DMS53 (cell line): ENCODE results near the gene TYK2.
"Not testable (repeated sequence)": the region's sequence is repeated elsewhere in the genome, so short reads cannot be mapped to it uniquely, and the experiment has no call there.

ENCODE experiments used
- DNase-seq: peaks from one replicate; lab custom pipeline; 2025; lab: John Stamatoyannopoulos, UW

TYK2 gene

DNA sequence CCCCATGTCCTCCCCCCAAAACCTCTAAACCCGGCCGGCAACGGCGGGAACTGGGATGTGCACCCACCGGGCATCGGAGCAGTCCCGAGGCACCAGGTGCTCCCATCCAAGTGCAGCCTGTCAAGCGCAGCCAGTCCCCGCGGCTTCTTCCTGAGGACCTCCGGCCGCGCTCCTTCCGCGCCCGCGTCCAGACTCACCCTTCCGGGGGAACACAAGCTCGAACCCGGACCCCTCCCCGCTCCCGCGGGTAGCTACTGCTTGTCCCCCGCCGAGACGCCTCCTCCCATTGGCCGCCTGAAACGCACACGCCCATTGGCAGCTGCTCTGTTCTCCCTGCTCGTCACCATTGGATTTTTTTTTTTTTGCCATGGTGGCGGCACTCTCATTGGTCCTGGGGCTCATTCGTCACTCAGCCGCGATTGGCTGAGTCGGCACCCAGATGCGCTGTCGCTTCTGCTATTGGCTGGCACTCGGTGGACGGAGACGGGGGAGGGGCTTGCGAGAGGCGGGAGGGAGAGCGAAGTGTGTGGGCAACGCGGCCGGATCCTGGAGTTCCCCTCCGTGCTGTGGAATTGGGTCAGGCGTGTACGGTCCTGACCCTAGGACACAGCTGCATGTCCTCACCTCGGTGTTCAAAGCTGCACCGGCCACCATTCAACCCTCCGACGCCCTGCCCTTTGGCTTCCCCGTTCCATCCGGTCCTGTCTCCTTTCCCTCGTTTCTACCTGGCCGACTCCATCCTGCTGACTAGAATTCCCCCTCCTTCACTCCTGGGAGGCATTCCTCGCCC is at the start of gene TYK2:
TYK2 (minus strand) TSS at position 260 of the 790 bp plus-strand sequence. CDS start 2,166 bp downstream, outside the sequence.
- DNase-seq = peak; percentile 98

DNA sequence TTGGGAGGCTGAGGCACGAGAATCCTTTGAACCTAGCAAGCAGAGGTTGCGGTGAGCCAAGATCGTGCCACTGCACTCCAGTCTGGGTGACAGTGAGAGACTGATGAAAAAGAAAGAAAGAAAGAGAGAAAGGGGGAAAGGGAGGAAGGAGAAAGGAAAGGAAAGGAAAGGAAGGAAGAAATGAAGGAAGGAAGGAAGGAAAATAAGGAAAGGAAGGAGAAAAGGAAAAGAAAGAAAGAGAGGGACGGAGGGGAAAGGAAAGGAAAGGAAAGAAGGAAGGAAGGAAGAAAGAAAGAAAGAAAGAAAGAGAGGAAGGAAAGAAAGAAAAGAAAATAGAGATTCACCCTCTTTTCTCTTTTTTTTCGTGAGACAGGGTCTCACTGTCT is 48.6 kb upstream of the TYK2 start:
- DNase-seq = no peak

DNA sequence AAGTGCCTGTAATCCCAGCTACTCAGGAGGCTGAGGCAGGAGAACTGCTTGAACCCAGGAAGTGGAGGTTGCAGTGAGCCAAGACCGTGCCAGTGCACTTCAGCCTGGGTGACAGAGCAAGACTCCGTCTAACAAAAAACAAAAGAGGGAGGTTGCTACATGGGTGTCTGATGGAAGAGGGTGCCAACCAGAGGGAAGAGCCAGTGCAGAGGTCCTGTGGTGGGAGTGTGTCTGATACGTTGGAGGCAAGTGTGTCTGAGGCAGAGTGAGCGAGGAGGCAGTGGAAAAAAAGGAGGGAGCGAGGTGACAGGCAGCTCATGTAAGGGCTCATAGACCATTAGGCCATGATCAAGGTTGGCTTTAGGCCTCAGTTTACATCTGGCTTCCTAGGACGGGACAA is 46.8 kb upstream of the TYK2 start:
- DNase-seq = no peak

DNA sequence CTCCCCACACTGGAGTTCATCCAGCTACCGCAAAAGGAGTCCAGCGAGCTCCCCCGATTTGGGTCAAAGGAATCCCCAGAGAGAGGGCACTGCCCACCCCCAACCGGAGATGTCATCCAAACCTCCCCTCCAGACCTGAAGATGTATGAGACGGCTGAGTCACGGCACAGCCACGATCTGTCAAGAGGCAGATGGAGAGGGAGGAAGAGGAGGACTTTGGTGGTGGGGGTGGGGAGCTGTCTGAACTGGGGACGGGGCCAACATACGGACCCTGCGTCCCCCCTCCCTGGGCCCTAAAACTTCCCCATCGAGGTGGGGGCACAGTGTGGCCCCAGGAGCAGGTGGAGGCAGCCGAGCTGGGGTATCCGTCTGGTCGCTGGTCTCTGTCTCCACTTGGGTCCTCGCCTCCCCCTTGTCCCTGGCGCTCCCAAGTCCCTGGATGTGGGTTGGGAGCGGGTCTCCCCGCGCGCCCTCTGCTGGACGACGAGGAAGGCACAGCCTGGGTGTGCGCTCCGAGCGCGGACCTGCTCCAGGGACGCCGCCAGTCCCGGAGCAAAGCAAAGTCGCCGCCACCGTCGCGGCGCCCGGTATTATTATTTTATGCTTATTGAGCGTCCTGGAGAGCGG is 43.8 kb upstream of the TYK2 start:
- DNase-seq = peak; percentile 85

DNA sequence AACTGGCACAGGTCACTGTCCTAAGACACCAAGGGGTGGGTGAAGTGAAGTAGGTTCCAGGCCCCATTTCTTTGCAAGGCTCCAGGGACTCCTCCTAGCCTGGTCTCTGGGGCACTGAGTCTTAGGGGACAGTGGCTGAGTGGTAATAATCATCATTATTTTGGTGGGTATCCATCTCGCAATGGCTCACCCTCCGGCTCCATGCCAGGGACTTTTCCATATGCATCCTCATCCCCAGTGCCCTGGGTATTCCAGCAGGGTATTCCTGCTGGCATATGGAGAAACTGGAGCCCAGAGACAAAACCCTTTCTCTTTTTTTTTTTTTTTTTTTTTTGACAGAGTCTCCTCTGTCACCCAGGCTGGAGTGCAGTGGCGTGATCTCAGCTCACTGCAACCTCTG is 42.5 kb upstream of the TYK2 start:
- no peak for DNase-seq

DNA sequence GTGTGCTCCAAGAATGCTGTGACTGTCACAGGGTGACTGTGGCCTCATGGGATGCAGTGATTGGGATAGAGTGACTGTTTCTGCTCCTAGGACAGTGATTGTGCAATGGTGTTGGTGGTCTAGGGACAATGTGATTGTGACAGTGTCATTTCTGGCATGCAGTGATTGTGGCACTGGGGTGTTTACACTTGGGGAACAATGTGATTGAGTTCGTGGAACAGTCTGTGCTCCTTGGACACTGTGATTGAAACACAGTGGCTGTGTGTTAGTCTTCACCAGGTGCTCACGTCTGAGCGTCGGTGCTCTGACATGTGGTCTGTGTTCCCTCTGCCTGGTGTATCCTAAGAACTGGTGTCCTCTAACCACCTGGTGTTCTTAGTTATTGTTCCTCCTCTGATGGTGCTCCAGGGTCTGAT is 41.7 kb upstream of the TYK2 start:
- peak; percentile 27 for DNase-seq

DNA sequence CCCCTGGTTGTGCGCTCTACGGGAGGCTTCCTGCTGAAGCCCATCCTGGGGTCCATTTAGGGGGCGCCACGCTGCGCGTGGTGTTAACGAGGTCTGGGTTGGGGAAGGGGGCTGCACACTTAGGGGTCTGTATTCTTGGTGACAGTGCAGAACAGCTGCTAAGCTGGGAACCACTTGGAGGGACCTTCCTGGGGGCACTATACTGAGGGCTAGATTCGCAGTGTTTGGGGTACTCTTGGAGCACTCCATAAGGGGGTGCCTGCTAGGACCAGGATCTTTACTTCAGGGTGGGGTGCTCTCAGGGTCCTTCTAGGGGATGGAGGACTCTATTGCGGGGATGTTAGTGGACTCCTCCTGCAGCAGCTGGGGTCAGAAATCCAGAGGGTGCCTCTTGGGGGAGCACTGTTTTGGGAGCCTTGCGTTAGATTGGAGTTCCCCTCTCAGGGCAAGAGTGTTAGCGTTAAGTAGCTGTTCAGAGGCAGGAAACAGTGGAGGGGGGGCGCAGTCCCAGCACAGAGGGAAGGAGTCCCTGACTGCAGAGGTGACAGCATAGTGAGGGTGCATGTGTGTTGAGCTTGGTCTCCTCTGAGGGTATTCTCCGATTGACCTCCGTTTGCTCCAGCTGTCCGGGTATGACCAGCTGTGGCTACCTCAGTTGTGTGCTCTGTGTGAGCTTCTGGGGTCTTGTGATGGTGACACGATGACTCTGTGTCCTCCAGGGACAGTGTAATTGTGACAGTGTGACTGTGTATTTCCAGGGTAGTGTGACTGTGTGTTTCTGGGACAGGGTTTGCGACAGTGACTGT is 41.1 kb upstream of the TYK2 start:
- DNase-seq = no peak

DNA sequence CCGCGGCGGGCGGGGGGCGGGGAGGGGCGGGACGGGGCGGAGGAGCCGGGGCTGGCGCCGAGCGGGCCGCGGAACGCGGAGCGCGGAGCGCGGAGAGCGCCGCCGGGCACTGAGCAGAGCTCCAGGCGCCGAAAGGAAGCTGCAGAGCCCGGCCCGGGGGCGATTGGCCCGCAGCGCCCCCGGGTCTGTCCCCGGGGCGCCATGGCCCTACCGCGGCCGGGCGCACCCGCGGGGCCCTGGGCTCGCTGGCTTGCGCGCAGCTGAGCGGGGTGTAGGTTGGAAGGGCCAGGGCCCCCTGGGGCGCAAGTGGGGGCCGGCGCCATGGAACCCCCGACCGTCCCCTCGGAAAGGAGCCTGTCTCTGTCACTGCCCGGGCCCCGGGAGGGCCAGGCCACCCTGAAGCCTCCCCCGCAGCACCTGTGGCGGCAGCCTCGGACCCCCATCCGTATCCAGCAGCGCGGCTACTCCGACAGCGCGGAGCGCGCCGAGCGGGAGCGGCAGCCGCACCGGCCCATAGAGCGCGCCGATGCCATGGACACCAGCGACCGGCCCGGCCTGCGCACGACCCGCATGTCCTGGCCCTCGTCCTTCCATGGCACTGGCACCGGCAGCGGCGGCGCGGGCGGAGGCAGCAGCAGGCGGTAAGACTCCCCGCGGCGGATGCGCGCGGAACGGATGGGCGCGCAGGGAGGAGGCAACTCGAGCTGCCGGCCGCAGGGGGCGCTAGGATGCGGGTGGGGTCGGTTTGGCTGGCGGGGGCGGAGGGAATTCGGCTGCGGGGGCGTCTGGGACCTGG is 40.3 kb upstream of the TYK2 start, which contains the start of gene PDE4A:
PDE4A (plus strand) TSS at position 95 of the 796 bp plus-strand sequence; CDS start at position 322, 227 bp downstream.
- DNase-seq = peak; percentile 78

DNA sequence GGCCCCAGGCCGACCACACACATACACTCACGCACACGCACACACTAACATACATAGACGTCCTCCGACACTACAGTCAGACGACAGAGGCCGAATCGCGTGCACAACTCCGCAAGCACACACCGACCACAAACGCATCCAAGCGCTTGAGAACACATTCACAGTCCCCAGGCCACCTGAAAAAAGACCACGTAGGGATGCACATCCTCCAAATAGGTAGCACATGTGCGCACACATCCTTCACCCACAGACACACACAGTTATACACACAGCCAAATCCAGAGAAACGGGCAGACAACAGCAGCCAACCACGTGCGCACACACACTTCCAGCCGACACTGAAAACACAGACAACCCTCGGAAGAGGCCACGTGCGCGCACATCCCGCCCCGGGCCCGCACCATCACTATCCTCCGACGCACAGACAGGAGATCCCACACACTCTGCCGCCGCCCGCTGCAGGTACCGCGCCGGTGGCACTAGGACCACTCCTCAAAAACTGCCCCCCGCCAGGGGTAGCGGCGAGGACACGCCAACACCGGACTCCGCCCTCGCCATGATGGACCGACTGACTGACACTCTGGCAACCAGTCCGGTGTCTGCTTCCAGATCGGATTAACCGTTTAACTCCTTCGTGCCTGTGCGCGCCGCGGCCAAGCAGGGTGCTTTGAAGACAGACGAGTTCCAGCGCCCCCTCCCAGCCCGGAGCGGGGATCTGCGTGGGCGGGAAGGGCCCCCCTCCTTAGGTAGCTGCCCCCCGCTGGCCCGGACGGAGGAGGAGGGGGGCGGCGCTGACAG is 39.5 kb upstream of the TYK2 start:
- DNase-seq = peak; percentile 81

DNA sequence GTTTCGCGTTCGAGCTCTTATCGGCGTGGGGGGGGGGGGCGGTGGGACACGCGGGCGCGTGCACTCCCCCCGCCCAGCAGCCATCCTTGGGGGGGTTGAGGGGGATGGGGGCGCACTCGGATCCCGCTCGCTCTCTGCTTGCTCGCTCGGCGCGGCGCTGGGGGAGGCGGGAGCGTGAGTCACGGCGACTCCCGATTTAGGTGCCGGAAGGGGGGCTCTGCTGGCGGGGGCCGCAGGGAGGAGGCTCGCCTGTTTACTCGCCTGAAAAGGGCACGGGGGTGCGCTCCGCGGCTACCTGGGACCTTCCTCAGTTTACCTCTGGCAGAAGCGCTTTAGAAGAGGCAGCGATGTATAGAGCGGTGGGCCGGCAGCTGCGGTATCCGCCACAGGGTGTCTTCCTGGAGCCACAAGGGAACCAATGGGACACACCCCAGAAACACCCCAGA is 38.9 kb upstream of the TYK2 start:
- DNase-seq = peak; percentile 56

DNA sequence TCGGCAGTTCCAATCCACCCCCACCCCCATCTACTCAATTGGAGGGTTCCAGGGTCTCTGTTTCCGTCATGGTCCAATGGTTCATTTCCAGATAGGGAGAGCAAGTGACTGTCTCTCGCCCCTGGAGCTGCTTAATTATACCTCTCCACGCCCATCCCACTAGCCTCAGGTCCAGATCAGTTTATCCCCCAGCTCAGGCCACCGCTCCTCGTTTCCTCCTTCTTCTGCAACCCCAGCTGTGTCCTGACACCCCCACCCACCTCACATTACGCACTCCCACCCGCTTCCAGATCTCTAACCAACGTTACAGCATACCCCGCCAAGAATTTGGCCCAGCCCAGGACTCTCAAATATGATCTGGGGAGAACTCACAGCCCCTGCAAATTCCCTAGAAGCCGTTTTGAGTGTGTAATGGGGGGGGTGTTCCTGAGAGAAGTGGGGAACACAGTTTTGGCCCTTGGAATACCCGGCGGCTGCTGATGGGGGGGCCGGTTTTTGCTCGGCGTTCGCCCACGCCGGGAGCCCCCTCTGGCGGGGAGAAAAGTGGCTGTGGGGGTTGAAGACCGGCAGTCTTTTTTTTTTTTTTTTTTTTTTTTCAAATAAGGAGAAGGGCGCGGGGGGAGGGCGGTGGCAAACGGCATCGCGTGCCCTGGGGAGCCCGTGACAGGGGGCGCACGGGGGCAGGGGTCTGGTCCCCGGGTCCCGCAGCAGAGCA is 38.3 kb upstream of the TYK2 start:
- DNase-seq = peak; percentile 45

DNA sequence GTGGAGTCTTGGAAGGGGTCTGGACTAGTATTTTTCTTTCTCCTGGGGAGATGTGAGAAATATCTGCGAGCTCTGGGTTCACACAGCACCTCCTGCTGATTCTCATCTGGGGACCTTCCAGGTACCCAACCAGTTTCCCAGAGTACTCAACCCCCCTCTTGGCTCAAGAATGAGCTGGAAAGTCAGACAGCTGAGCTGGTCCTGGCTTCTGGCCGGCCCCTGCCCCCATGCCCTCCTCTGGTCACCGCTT is 37.8 kb upstream of the TYK2 start:
- DNase-seq = peak; percentile 63

DNA sequence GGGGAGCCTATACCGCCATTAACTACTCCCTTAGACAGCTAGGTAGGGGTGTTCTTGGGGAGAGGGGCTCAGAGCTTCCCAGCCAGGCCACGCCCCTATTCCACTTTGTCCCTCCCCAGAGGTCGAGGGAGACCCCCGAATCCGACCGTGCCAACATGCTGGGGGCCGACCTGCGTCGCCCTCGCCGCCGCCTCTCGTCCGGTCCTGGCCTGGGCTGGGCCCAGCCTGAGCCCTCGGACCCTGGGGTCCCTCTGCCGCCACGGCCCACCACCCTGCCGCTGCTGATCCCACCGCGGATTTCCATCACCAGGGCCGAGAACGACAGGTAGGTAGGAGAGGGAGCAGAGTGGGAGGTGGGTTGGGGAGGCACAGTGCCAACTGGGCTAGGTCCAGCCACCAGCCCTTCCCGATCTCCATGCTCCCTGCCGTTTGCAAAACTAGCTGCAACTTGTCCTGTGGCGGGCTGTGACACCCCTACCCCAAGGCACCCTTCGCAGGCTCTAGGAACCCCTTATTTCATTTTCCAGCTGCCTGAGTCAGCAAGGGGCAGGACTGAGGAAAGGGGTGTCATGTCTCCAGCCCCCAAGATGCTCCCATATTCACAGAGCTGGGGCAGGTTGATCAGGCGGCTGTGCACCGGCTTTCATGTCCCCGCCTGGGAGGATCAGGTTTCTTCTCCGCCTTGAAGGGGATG is 37.3 kb upstream of the TYK2 start:
- peak; percentile 63 for DNase-seq

DNA sequence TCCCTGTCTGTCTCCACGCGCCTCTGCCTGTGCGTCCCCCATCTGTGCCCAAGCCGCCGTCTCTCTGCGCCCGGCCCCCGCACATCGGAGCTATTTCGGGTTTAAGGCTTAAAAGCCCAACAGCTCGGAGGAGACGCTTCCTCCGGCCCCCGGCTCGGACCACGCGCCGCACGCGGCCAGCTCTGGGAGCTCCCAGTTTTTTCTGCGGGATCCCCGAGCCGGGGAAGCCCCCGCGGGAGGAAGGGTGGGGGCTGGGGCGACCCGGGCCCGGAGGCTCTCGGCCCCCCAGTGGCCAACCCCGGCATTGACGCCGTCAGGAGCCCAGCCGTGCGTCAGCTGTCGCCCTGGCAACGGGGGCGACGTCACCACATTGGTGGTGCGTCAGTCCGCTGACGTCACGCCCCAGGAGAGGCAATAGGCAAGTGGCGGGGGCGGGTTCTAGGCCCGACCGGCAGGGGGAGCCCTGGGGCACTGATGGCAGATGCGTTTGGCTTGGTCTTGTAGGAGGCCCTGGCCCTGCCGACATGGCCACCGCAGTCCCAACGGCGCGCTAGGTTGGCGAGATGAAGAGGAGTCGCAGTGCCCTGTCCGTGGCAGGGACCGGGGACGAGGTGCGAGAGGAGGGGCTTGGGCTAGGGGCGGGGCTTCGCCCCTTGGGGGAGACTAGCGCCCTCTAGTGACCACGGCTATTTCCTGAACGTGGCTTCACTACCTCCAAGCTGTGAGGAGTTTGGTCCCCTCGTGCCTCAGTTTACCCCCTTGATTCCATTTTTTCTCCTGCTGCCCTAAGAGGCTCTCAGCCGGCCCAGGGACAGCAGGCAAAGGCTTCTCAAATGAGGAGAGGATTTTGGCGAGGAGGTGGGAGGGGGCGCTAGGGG is 36.2 kb upstream of the TYK2 start:
- DNase-seq = peak; percentile 97

DNA sequence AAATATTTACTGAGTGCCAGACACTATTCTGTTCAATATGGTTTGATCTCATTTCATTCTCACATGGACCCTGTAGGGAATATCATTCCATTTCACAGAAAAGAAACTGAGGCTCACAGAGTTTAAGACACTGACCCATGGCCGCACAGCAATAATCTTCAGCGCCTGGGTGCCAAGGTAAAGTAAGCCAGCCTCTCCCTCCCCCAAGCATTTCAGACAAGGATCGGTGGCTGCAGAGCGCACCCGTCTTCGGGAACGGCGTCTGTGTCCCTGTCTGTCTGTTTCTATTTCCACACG is 35.7 kb upstream of the TYK2 start:
- DNase-seq = no peak

DNA sequence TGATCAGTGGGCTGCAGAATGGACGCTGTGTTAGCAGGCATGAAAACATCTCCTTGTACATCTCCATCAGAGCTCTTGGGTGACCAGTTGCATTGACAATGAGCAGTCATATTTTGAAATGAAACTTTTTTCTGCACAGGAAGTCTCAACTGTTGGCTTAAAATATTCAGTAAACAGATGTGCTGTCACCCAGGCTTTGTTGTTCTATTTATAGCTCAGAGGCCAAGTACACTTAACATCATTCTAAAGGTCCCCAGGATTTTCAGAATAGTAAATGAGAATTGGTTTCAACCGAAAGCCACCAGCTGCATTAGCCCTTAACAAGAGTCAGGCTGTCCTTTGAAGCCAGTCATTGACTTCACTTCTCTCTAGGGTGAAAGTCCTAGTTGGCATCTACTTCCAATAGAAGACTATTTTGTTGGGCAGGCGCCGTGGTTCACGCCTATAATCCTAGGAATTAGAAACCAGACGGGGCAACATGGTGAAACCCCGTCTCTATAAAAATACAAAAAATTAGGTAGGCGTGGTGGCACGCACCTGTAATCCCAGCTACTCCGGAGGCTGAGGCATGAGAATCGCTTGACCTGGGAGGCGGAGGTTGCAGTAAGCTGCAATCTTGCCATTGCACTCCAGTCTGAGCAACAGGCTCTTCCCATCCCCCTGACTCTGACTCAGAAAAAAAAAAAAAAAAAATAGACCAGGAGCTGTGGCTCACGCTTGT is 32.0 kb upstream of the TYK2 start:
- peak; percentile 83 for DNase-seq

DNA sequence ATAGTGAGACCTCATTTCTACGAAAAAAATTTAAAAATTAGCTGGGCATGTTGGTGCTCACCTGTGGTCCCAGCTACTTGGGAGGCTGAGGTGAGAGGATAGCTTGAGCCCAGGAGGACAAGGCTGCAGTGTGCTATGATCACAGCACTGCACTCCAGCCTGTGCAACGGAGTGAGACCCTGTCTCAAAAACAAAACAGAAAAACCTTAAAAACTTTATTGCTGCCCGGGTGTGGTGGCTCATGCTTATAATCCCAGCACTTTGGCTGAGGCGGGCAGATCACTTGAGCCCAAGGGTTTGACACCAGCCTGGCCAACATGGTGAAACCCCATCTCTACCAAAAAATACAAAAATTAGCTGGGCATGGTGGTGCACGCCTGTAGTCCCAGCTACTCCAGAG is 30.9 kb upstream of the TYK2 start:
- not testable (repeated sequence) for DNase-seq

DNA sequence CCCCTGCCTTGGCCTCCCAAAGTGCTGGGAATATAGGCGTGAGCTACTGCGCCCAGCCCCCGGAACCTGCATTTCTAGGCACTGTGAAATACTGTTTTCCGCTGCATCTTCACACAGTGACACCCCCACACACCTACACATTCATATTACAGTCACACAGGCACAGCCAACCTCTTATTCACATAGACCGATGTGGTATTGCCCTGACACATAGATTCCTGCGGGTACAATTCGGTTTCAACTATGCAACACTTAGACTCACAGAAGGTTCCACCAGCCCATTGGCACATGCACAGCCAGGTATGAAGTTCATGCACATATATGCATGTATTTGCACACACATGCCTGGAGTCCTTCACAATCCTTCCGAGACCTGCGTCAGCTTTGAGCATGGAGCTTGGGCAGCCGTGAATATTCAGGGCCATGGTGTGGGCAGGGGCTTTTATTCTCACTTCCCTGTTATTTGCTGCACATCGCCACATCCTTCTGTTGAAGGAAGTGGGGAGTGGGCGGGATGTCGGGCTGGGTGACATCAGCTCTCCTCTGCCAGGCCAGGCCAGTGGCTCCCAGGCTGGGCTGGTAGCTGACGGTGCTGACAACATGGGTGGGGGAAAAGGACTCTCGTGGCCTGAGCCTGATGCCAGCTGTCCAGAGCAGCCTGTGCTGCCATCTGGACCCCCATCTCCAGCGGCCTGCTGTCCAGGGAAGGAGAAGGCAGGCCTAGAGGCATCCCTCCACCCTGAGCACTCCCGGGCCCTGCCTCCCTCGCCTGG is 28.3 kb upstream of the TYK2 start:
- no peak for DNase-seq
